K562 (cell line): ENCODE results near the gene PTCH2. TPM values are rescaled to one million over a fixed set of nuclear protein-coding genes. Genes with fewer than 3 reads are reported as not detected.
A peak's percentile ranks its signal among the peaks of the same experiment; 100 is the strongest.

Source experiments
- ATAC-seq: fragments of 200-7000 bp; cut with Tn5 transposase; 3 replicates; pipeline ENCODE4 v1.9.1; 2020; ENCODE audit warnings: moderate library complexity
- BruUV-seq: library from RNA; stranded (reverse); fragments of 400-500 nt; replicated peaks from 2 replicates; lab custom pipeline; 2021; lab: Mats Ljungman, UMichigan
- CTCF ChIA-PET: fragments of 300-600 bp; formaldehyde crosslinking; extraction: SDS; loops from one replicate; lab custom pipeline; 2021; ENCODE audit warnings: low intra/inter-chr PET ratio; lab: Yijun Ruan, JAX
- POLR2A ChIA-PET: fragments of 300-600, 350-650 bp; sonication (Branson Sonifier 250); formaldehyde crosslinking; extraction: SDS; loops from one replicate; lab custom pipeline; 2021; ENCODE audit warnings: antibody characterized with exemption, inconsistent platforms; lab: Yijun Ruan, JAX
- DNase-seq, 4 experiments: peaks; one replicate each; pipeline versions ENCODE4 v3.0.0 to v3.0.0-alpha.2; 2011 to 2018; ENCODE audit warnings: low spot score in 3 of 4, mixed read lengths in 3 of 4; ENCODE audit errors: extremely low read depth in 1 of 4
- FAIRE-seq: peaks from 2 replicates; lab custom pipeline; 2011; peaks lifted over from hg19 to GRCh38; lab: Jason Lieb, UNC
- H2AFZ ChIP-seq: 2 replicates; pipeline ENCODE4 v1.6.0; 2011; ENCODE audit warnings: low read depth, low read length, control low read depth, inconsistent platforms
- H3K27ac ChIP-seq: fragments of 200-600 bp; 3 replicates; pipeline ENCODE4 v1.8.0; 2011; ENCODE audit warnings: low read depth, mild to moderate bottlenecking, control low read depth, inconsistent platforms, low read length, moderate library complexity, mixed read lengths; ENCODE audit errors: extremely low read depth
- H3K27me3 ChIP-seq, 2 experiments: fragments of 300-600 bp in 1 of 2; 2 replicates in 1 of 2; 3 replicates in 1 of 2; pipeline versions ENCODE4 v1.6.0 to v1.8.0; 2011; ENCODE audit warnings: inconsistent platforms in 2 of 2, low read length in 2 of 2, mild to moderate bottlenecking in 1 of 2, mixed read lengths in 1 of 2, moderate library complexity in 1 of 2; ENCODE audit not compliant: control insufficient read depth in 2 of 2, insufficient read depth in 2 of 2
- H3K36me3 ChIP-seq: fragments of 300-600 bp; 3 replicates; pipeline ENCODE4 v1.8.0; 2011; ENCODE audit warnings: mild to moderate bottlenecking, low read length, inconsistent platforms; ENCODE audit not compliant: control insufficient read depth, insufficient read depth
- H3K4me1 ChIP-seq, 2 experiments: fragments of 200-600 bp in 1 of 2; replicated peaks in 1 of 2; 2 replicates in 1 of 2; 3 replicates in 1 of 2; pipeline versions ENCODE4 v1.5.1 to v1.8.0; 2011; ENCODE audit warnings: inconsistent platforms in 2 of 2, low read length in 2 of 2, mild to moderate bottlenecking in 1 of 2, mixed read lengths in 1 of 2, moderate library complexity in 1 of 2; ENCODE audit not compliant: control insufficient read depth in 2 of 2, insufficient read depth in 2 of 2
- H3K4me2 ChIP-seq: 2 replicates; pipeline ENCODE4 v1.6.1; 2011; ENCODE audit warnings: low read length, control low read depth, inconsistent platforms, mixed read lengths; ENCODE audit not compliant: insufficient read depth
- H3K4me3 ChIP-seq: fragments of 200-600 bp; sonication (generic), shearing (Covaris generic); 2 replicates; pipeline ENCODE4 v1.5.1; 2016; ENCODE audit warnings: control low read depth, inconsistent platforms
- H3K79me2 ChIP-seq: fragments of 200-600 bp; 3 replicates; pipeline ENCODE4 v1.8.0; 2011; ENCODE audit warnings: low read length, inconsistent platforms; ENCODE audit not compliant: control insufficient read depth, insufficient read depth
- H3K9ac ChIP-seq, 2 experiments: 2 replicates each; pipeline versions ENCODE4 v1.6.0 to v1.6.1; 2011; ENCODE audit warnings: low read depth in 2 of 2, low read length in 2 of 2, control low read depth in 1 of 2, inconsistent platforms in 1 of 2, mild to moderate bottlenecking in 1 of 2, mixed read lengths in 1 of 2; ENCODE audit not compliant: insufficient read depth in 1 of 2
- H3K9me1 ChIP-seq: one replicate; pipeline ENCODE4 v1.6.0; 2011; ENCODE audit warnings: inconsistent platforms, mild to moderate bottlenecking, low read length, moderate library complexity; ENCODE audit not compliant: control insufficient read depth, insufficient read depth
- H3K9me3 ChIP-seq: replicated peaks from 2 replicates; pipeline ENCODE4 v1.5.1; 2011; ENCODE audit warnings: low read depth, low read length, inconsistent platforms; ENCODE audit not compliant: control insufficient read depth, insufficient read depth
- H4K20me1 ChIP-seq: replicated peaks from 2 replicates; pipeline ENCODE4 v1.6.1; 2011; ENCODE audit warnings: low read length, inconsistent platforms, mixed read lengths; ENCODE audit not compliant: control insufficient read depth, insufficient read depth
- ATF6 ChIP-seq: sonication (generic); formaldehyde crosslinking; IDR thresholded peaks from 2 replicates; pipeline ENCODE4 v1.4.0; 2020; ENCODE audit warnings: mild to moderate bottlenecking, missing genetic modification reagents
- BCOR ChIP-seq: fragments of 450-650 bp; IDR thresholded peaks from 2 replicates; pipeline ENCODE4 v1.6.1; 2016
- CBFA2T3 ChIP-seq: fragments of 450-650 bp; IDR thresholded peaks from 2 replicates; pipeline ENCODE4 v1.6.1; 2017
- CTCF ChIP-seq, 3 experiments: IDR thresholded peaks in 2 of 3; conservative IDR thresholded peaks in 1 of 3; 2 replicates each; pipeline ENCODE4 v1.5.1; 2011 to 2012; ENCODE audit warnings: low read length in 3 of 3, mild to moderate bottlenecking in 3 of 3, control low read depth in 2 of 3, improper control_type of control experiment in 1 of 3, inconsistent platforms in 1 of 3, low read depth in 1 of 3, mixed read lengths in 1 of 3, moderate library complexity in 1 of 3; ENCODE audit not compliant: insufficient read depth in 2 of 3
- MXI1 ChIP-seq: IDR thresholded peaks from 2 replicates; pipeline ENCODE4 v1.6.1; 2011; ENCODE audit warnings: low read depth, mild to moderate bottlenecking, improper control_type of control experiment, low read length
- NBN ChIP-seq: fragments of 450-650 bp; IDR thresholded peaks from 2 replicates; pipeline ENCODE4 v1.6.1; 2016; ENCODE audit warnings: low read depth, mild to moderate bottlenecking
- NFATC3 ChIP-seq: fragments of 450-650 bp; IDR thresholded peaks from 2 replicates; pipeline ENCODE4 v1.6.1; 2017; ENCODE audit warnings: mild to moderate bottlenecking
- PBX2 ChIP-seq, 2 experiments: IDR thresholded peaks in 1 of 2; conservative IDR thresholded peaks in 1 of 2; 2 replicates each; pipeline ENCODE4 v1.6.1; 2016; ENCODE audit warnings: low read depth in 2 of 2, mild to moderate bottlenecking in 1 of 2, missing compliant biosample characterization in 1 of 2, missing genetic modification characterization in 1 of 2, moderate library complexity in 1 of 2
- PML ChIP-seq: IDR thresholded peaks from 2 replicates; pipeline ENCODE4 v1.6.1; 2012; ENCODE audit warnings: low read length, inconsistent platforms
- TCF3 ChIP-seq: sonication (generic); formaldehyde crosslinking; IDR thresholded peaks from 2 replicates; pipeline ENCODE4 v1.4.0; 2020; ENCODE audit warnings: mild to moderate bottlenecking, missing genetic modification reagents
- TOE1 ChIP-seq, 2 experiments: fragments of 450-650 bp in 1 of 2; sonication (generic) in 1 of 2; formaldehyde crosslinking in 1 of 2; IDR thresholded peaks; 2 replicates each; pipeline versions ENCODE4 v1.7.1 to v1.8.0; 2016 to 2022; ENCODE audit warnings: borderline replicate concordance in 2 of 2, mild to moderate bottlenecking in 2 of 2, antibody characterized with exemption in 1 of 2, inconsistent platforms in 1 of 2, low read depth in 1 of 2, missing genetic modification reagents in 1 of 2, moderate library complexity in 1 of 2
- ZBTB1 ChIP-seq: sonication (generic); formaldehyde crosslinking; IDR thresholded peaks from 2 replicates; pipeline ENCODE4 v1.8.1; 2023; ENCODE audit warnings: missing genetic modification reagents, low read depth, mild to moderate bottlenecking, borderline replicate concordance
- ZNF197 ChIP-seq: fragments of 200-800 bp; sonication (Bioruptor generic); IDR thresholded peaks from 2 replicates; pipeline ENCODE4 v1.6.1; 2016; ENCODE audit warnings: low read depth, missing genetic modification characterization, missing compliant biosample characterization
- ZNF224 ChIP-seq: sonication (generic); formaldehyde crosslinking; IDR thresholded peaks from 2 replicates; pipeline ENCODE4 v1.8.0; 2022; ENCODE audit warnings: mild to moderate bottlenecking, missing genetic modification reagents
- ZNF76 ChIP-seq: fragments of 250-450 bp; sonication (Bioruptor Pico); IDR thresholded peaks from 2 replicates; pipeline ENCODE4 v1.4.0; 2020; ENCODE audit warnings: mild to moderate bottlenecking, moderate library complexity, borderline replicate concordance
- WGBS: fragments of 100-300 bp; shearing (Covaris generic); methylation state at CpG from one replicate; pipeline ENCODE4 v1.1.6; 2016; ENCODE audit warnings: low coverage, mixed read lengths; ENCODE audit not compliant: insufficient coverage; ENCODE audit errors: missing lambda C conversion rate; 5-methylcytosine and 5-hydroxymethylcytosine counted together
- in situ Hi-C: fragments of 300-500 bp; cut with MboI; formaldehyde crosslinking; loops from 4 replicates; pipeline ENCODE4 v1.15.0; 2018; ENCODE audit warnings: inconsistent platforms, mixed read lengths
- intact Hi-C: fragments of 100-400 bp; cut with micrococcal nuclease; formaldehyde crosslinking; loops from 2 replicates; pipeline ENCODE4 v1.14.2; 2022
- polyA plus RNA-seq, 8 experiments: library from polyadenylated mRNA; depleted of rRNA in 4 of 8; stranded (reverse) in 5 of 8; unstranded in 3 of 8; fragments of >200 nt; fragmentation: Nextera tagmentation in 2 of 8; fragmentation: Illumina TruSeq in 1 of 8; extraction: Ambion mirVana in 2 of 8; extraction: Trizol in 1 of 8; gene quantifications; 2 replicates each; pipeline versions ENCODE4 v1.2.1 to v1.2.3, GENCODE V29; 2011 to 2014; ENCODE audit warnings: inconsistent platforms in 1 of 8, missing spikeins in 1 of 8
- total RNA-seq, 7 experiments: library from RNA; depleted of rRNA in 6 of 7; stranded (reverse); fragments of >200 nt in 6 of 7; fragmentation: Illumina TruSeq in 2 of 7; extraction: Trizol in 2 of 7; gene quantifications; 2 replicates each; pipeline versions ENCODE4 v1.2.1 to v1.2.3, GENCODE V29; 2011 to 2021; ENCODE audit warnings: low replicate concordance in 1 of 7

Gene PTCH2
- total and polyA plus RNA-seq, 9 of the 15 experiments (the other 6 are each of a cell fraction or from before 2014, with no cell fraction given), result 0.15 to 27.3 (median 0.48) TPM; not detected in 1

GRCh38 chr1:44842486-44842861, 579 bp downstream of the PTCH2 start:
- peak overlapping the region; percentile 86 for H2AFZ ChIP-seq
- CTCF ChIA-PET, result no interaction called here
- peak overlapping the region; percentile 82 for H3K4me2 ChIP-seq
- ATAC-seq (peak; percentile 65), DNase-seq (peak in 1 of 4 experiments; percentile 47), FAIRE-seq (peak; percentile 57)
- no TSS peak for BruUV-seq
- no peaks in the 10 kb centered on the region for H3K9me3 ChIP-seq
- no peaks in the 10 kb centered on the region for H3K27me3 ChIP-seq
- POLR2A ChIA-PET, result interaction anchor here (0.6 to 2.9 kb wide), 13 partner anchors 8 to 616 kb away, joined by 3 to 20 read pairs (median 4); no protein-coding TSS in a partner anchor
- H3K4me3 ChIP-seq, result peak overlapping the region; percentile 56
- H3K36me3 ChIP-seq, result no peaks in the 10 kb centered on the region
- 18% methylated on average over 16 of the region's 16 CpGs for WGBS
- H3K9me1 ChIP-seq, result no peaks in the 10 kb centered on the region
- no peaks in the 10 kb centered on the region for H4K20me1 ChIP-seq
- H3K27ac ChIP-seq, result no peak overlapping the region; the same call in 2 of the 3 replicates
- peak overlapping the region; percentile 58 to 95; a peak in 3 of 4 replicates for H3K9ac ChIP-seq
- intact Hi-C loops (no loop called here), in situ Hi-C loops (loop anchor here (5.0 kb wide), 1 partner anchor 460 kb away; no protein-coding TSS in a partner anchor)
- H3K4me1 ChIP-seq, result peaks cover 5 to 17% of the 10 kb centered on the region in 2 experiments; a peak in 3 of 5 replicates
- H3K79me2 ChIP-seq, result no peaks in the 10 kb centered on the region
- TF ChIP-seq ATF6 (no peak), BCOR (peak; percentile 60; the same call in 1 of the 2 replicates), CTCF (IDR thresholded peaks at IDR 0.05 in 2 of 3, conservative IDR thresholded peaks at IDR 0.05 in 1 of 3; ENCODE audit: insufficient read depth in 2 of 3, low read depth in 1 of 3, low read length in 3 of 3) (no peak), ZNF224 (CRISPR knock-in tag) (0 out of 2 replicates have a peak, but pooled peaks have one; percentile 33), TOE1 (IDR thresholded peaks at IDR 0.05; ENCODE audit: borderline replicate concordance) (0 out of 2 replicates have a peak, but pooled peaks have one; percentile 6), TOE1 (CRISPR knock-in tag; IDR thresholded peaks at IDR 0.05; ENCODE audit: borderline replicate concordance, low read depth) (no peak), ZBTB1 (CRISPR knock-in tag) (no peak), ZNF76 (CRISPR knock-in tag) (no peak), CBFA2T3 (peak; percentile 54), NFATC3 (no peak), TCF3 (CRISPR knock-in tag) (no peak; the same call in 1 of the 2 replicates), NBN (no peak), ZNF197 (CRISPR knock-in tag) (no peak), PBX2 (CRISPR knock-in tag; IDR thresholded peaks at IDR 0.05; ENCODE audit: low read depth) (no peak), PBX2 (tag; conservative IDR thresholded peaks at IDR 0.05; ENCODE audit: low read depth) (no peak), MXI1 (no peak), PML (no peak)
